Suprapubic skin (tissue), 3 donors: ENCODE results near the gene SETD3.

Experiments
- CTCF ChIP-seq, 2 donors: fragments of 200-600 bp in 1 of 2; fragments of 450-650 bp in 1 of 2; sonication (generic) in 1 of 2; IDR thresholded peaks; one replicate each; pipeline ENCODE4 v1.5.1; 2016 to 2019; ENCODE audit warnings: antibody characterized with exemption in 2 of 2, mild to moderate bottlenecking in 1 of 2, moderate library complexity in 1 of 2
- EP300 ChIP-seq: sonication (generic); formaldehyde crosslinking; IDR thresholded peaks from one replicate; pipeline ENCODE4 v1.6.1; 2017; ENCODE audit warnings: antibody characterized with exemption
- POLR2A ChIP-seq, 2 donors: fragments of 450-650 bp; IDR thresholded peaks; one replicate each; pipeline ENCODE4 v1.6.1; 2017; ENCODE audit warnings: antibody characterized with exemption in 2 of 2, mild to moderate bottlenecking in 2 of 2, moderate library complexity in 2 of 2

- TF ChIP-seq CTCF (IDR thresholded peaks at IDR 0.05): no peak
- TF ChIP-seq EP300: no peak
- TF ChIP-seq POLR2A (IDR thresholded peaks at IDR 0.05): no peak
These were observed 48.7 kb downstream of the SETD3 start for GRCh38 chr14:99431986-99432385.
